GM10266 (cell line): Measurements from ENCODE around the gene CMA1.
"Not testable (repeated sequence)": the region's sequence is repeated elsewhere in the genome, so short reads cannot be mapped to it uniquely, and the experiment has no call there.

Experiments
- DNase-seq: peaks from one replicate; pipeline ENCODE4 v3.0.0; 2012; ENCODE audit errors: extremely low spot score
- TF ChIP-seq, protein P1 (sequence below): IDR thresholded peaks from 2 replicates; pipeline ENCODE4 v1.5.1; 2012; ENCODE audit warnings: mild to moderate bottlenecking, low read depth; ENCODE audit not compliant: control insufficient read depth, insufficient read depth; ENCODE audit errors: missing control alignments

The CMA1 gene, protein sequence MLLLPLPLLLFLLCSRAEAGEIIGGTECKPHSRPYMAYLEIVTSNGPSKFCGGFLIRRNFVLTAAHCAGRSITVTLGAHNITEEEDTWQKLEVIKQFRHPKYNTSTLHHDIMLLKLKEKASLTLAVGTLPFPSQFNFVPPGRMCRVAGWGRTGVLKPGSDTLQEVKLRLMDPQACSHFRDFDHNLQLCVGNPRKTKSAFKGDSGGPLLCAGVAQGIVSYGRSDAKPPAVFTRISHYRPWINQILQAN

DNA sequence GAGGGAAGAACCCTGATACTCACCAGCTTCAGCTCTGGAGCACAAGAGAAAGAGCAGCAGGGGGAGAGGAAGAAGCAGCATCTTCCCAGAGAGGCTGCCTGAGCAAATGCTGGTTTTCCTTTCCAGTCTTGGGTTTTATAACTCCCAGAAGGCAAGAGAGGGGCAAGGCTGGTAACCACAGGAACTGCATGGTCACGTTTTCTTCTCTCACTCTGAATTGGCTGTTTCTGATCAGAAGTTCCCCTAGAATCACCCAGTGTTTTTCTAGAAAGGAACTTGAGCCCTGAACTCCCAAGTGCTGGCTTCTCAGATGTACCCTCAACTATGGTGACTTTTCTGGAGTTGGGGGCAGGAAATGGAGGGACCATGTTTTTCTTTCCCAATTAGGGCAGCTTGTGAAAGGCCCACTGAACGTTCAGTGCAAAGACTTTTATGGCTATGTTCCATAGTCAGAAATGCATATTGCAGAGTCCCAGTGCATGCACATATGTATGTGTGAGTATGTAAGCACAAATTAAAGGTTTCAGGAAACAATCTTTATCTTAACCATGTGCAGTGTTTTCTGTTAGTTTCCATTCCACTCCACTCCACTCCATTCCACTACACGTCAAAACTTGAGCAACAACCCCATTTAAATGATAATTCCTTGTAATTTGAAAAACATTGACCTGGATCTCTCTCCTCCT is at the start of gene CMA1:
Gene CMA1 (minus strand): TSS at position 111 of the 686 bp plus-strand sequence. CDS start 30 bp downstream, at position 81.
- DNase-seq = no peak

DNA sequence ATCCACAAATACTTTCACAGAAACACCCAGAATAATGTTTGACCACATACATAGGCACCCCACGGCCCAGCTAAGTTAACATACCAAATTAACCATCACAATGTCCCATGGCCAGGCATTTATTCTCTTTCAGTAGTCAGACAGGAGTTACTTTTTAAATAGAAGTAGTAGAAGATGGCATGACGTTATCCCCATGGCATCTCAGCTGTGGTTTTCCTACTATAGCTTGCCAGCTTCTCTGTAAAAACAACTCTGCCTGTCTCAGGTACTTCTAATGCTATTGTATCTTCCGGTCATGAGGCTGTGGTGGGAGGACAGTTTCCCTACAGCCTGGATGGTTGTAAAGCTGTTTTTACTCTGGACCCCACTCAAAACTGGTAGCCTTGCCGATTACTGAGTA is 48.7 kb upstream of the CMA1 start:
- TF ChIP-seq, protein P1, sequence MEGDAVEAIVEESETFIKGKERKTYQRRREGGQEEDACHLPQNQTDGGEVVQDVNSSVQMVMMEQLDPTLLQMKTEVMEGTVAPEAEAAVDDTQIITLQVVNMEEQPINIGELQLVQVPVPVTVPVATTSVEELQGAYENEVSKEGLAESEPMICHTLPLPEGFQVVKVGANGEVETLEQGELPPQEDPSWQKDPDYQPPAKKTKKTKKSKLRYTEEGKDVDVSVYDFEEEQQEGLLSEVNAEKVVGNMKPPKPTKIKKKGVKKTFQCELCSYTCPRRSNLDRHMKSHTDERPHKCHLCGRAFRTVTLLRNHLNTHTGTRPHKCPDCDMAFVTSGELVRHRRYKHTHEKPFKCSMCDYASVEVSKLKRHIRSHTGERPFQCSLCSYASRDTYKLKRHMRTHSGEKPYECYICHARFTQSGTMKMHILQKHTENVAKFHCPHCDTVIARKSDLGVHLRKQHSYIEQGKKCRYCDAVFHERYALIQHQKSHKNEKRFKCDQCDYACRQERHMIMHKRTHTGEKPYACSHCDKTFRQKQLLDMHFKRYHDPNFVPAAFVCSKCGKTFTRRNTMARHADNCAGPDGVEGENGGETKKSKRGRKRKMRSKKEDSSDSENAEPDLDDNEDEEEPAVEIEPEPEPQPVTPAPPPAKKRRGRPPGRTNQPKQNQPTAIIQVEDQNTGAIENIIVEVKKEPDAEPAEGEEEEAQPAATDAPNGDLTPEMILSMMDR = no peak
- no peak for DNase-seq

More for the DNA sequence above, at the start of gene CMA1:
- TF ChIP-seq, protein P1 = no peak

DNA sequence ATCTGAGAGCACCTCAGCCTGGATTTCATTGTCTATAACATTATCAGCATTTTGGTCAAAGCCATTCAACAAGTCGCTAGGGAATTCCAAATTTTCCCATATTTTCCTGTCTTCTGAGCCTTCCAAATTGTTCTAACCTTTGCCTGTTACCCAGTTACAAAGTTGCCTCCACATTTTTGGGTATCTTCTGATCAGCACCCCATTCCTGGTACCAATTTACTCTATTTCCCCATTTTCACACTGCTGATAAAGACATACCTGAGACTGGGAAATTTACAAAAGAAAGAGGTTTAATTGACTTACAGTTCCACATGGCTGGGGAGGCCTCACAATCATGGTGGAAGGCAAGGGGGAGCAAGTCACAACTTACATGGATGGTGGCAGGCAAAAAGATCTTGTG is 41.0 kb upstream of the CMA1 start:
- DNase-seq = not testable (repeated sequence)

DNA sequence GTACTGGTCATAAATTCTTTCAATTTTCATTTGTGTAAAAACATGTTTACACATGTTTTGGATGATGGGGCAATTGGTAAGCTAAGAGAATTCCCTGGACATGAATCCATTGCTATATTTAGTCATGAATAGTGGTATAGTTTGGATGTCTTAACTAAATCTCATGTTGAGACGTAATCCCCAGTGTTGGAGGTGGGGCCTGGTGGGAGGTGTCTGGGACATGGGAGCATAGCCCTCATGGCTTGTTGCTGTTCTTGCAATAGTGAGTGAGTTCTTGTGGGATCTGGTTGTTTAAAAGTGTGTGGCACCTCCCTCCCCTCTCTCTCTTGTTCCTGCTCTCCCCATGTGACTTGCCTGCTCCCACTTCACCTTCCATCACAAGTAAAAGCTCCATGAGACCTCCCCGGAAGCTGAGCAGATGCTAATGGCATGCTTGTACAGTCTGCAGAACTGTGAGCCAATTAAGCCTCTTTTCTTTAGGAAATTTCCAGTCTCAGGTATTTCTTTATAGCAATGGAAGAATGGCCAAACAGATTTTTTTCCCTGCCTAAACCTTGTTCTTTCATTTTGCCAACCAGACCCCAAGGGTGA is 34.4 kb upstream of the CMA1 start:
- TF ChIP-seq, protein P1 = no peak
- DNase-seq = no peak

DNA sequence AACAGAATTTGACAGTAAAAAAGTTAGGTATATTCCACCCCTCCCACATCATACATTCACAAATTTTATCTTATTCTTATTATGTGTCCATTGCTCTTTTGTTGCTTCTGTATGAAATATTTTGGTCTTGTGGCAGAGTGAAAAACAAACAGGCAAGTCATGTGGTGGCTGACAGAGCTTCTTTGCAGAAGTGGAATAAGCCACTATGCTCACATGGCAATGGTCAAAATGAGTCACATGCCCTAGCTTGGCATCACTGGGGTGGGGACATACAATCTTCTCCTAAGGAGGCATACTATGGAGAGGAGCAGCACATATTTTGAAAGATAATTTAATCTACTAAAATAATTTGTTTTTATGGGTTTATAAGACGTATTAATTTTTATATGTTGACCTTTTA is 27.7 kb upstream of the CMA1 start:
- DNase-seq = no peak
- TF ChIP-seq, protein P1 = no peak

DNA sequence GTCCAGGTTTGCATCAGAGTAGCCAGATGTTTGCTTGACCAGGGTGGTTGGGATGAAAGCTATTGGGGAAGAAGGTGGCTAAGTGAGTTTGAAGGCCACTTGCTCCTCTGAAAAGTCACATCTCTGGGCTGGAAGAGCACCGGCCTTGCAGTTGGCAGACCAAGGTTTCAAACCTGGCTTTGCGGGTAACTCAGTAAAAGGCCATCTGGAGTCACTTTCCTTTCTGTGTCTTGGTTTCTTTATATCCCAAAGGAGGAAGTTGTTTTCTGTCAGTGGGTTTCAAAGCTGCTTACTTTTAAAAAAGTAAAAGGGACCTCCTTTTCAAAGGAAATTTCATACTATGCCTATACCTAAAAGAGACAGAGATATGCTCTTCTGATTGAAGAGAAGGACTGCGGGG is 26.2 kb upstream of the CMA1 start:
- TF ChIP-seq, protein P1 = no peak
- no peak for DNase-seq

DNA sequence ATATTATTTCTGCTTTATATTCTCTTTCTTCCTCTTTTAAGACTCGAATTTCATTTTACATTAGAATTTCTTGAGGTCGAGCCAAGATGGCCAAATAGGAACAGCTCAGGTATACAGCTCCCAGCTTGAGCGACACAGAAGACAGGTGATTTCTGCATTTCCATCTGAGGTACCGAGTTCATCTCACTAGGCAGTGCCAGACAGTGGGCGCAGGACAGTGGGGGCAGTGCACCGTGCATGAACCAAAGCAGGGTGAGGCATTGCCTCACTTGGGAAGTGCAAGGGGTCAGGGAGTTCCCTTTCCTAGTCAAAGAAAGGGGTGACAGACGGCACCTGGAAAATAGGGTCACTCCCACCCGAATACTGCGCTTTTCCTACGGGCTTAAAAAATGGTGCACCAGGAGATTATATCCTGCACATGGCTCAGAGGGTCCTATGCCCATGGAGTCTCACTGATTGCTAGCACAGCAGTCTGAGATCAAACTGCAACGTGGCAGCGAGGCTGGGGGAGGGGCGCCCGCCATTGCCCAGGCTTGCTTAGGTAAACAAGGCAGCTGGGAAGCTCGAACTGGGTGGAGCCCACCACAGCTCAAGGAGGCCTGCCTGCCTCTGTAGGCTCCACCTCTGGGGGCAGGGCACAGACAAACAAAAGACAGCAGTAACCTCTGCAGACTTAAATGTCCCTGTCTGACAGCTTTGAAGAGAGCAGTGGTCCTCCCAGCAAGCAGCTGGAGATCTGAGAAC is 18.0 kb upstream of the CMA1 start:
- not testable (repeated sequence) for DNase-seq

DNA sequence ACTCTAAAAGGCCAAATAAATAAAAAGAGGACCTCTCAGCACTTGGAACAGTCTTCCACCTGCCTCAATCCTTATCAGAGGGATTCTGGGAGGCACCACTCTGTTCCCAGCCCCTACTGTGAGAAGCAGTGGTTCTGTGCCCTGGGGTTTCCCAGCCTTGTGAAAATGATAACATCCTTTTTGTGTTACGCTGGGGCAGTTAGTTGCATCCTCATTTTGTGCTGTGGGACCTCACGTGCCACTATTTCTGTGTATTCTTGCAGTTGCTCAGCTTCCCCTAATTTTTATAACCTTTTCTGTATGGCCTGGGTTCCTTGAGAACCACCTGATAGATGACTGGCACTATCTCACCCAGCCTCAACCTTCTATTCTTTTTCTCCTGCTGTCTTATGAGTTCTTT is 10.8 kb upstream of the CMA1 start:
- TF ChIP-seq, protein P1 = no peak
- DNase-seq = no peak
